ENCODE results near the gene ETV4. TPM values are rescaled to one million over a fixed set of nuclear protein-coding genes. Genes with fewer than 3 reads are reported as not detected.

ETV4 gene
- total and polyA plus RNA-seq, 2 of the 13 experiments (the other 11 are each of a cell fraction or from before 2014, with no cell fraction given) = 128 to 330 TPM

DNA sequence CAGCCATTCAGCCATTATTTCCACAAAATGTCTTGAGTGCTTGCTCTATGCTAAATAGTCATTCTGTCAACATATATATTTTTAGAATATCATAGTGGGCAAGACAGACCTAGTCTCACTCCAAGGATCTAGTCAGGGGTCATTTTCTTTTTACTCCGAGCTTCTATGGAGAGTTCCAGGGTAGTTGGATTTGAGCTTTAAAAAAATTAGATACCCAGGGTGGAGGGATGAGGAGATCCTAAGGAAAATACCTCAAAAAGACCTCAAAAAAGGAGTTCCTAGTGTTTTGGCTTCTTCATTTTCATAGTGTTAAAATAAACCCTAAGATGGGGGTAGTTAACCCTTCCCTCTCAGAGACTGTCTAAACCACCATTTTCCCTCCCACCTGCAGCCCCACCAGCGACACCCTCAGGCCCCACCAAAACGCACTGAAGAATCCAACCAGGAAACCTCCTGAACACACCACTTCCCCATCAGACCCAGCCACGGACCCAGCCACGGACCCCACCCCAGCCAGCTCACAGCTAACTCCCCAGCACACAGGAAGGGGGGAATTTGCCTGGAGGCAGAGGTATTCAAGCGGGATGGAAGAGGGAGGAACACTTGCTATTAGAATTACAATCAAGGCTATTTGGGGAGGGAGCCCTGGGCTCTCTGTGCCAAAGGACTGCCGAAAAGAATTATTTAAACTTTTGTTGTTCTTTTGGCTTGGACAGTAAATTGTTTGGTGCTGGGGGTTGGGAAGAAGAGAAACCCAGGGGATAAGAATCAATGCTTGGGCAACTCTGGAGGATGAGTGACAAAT, 2.2 kb downstream of the ETV4 start (continued):
- TF ChIP-seq, protein P1, sequence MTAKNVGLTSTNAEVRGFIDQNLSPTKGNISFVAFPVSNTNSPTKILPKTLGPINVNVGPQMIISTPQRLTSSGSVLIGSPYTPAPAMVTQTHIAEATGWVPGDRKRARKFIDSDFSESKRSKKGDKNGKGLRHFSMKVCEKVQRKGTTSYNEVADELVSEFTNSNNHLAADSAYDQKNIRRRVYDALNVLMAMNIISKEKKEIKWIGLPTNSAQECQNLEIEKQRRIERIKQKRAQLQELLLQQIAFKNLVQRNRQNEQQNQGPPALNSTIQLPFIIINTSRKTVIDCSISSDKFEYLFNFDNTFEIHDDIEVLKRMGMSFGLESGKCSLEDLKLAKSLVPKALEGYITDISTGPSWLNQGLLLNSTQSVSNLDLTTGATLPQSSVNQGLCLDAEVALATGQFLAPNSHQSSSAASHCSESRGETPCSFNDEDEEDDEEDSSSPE (CRISPR knock-in tag; IDR thresholded peaks at IDR 0.05) = no peak; the same call in 1 of the 2 replicates
- TF ChIP-seq AHR (CRISPR knock-in tag; IDR thresholded peaks at IDR 0.05) (no peak), EED (CRISPR knock-in tag; IDR thresholded peaks at IDR 0.05) (no peak), SP4 (CRISPR knock-in tag; IDR thresholded peaks at IDR 0.05) (no peak), PLRG1 (conservative IDR thresholded peaks at IDR 0.05) (no peak), ZNF607 (CRISPR knock-in tag; IDR thresholded peaks at IDR 0.05; ENCODE audit: borderline replicate concordance) (peak; percentile 39; the same call in 1 of the 2 replicates), DMAP1 (CRISPR knock-in tag; IDR thresholded peaks at IDR 0.05) (peak; percentile 58; the same call in 1 of the 2 replicates), RXRB (CRISPR knock-in tag; IDR thresholded peaks at IDR 0.05; ENCODE audit: borderline replicate concordance) (0 out of 2 replicates have a peak, but pooled peaks have one; percentile 14), ZNF451 (CRISPR knock-in tag; IDR thresholded peaks at IDR 0.05) (no peak), RBM22 (optimal IDR thresholded peaks at IDR 0.05; ENCODE audit: low read length) (peak; percentile 54), ZNF605 (CRISPR knock-in tag; IDR thresholded peaks at IDR 0.05) (peak; percentile 38), ZNF883 (CRISPR knock-in tag; IDR thresholded peaks at IDR 0.05; ENCODE audit: not compliant biosample characterization) (no peak), TCF7 (IDR thresholded peaks at IDR 0.05; ENCODE audit: low read depth) (no peak), MAZ (IDR thresholded peaks at IDR 0.05; ENCODE audit: borderline replicate concordance, low read depth, low read length) (0 out of 2 replicates have a peak, but pooled peaks have one; percentile 9), MAZ (CRISPR knock-in tag; IDR thresholded peaks at IDR 0.05; ENCODE audit: low read depth) (no peak), ZNF20 (CRISPR knock-in tag; IDR thresholded peaks at IDR 0.05) (no peak; the same call in 1 of the 2 replicates), TEAD3 (CRISPR knock-in tag; optimal IDR thresholded peaks at IDR 0.05; ENCODE audit: borderline replicate concordance) (no peak), ZNF652 (CRISPR knock-in tag; IDR thresholded peaks at IDR 0.05; ENCODE audit: borderline replicate concordance, low read depth) (peak; percentile 96), HOXA3 (CRISPR knock-in tag; IDR thresholded peaks at IDR 0.05) (peak; percentile 56), CHD4 (IDR thresholded peaks at IDR 0.05; ENCODE audit: borderline replicate concordance, low read length) (peak; percentile 87), IRX3 (CRISPR knock-in tag; IDR thresholded peaks at IDR 0.05; ENCODE audit: borderline replicate concordance, low read depth) (no peak), FOSL2 (CRISPR knock-in tag; IDR thresholded peaks at IDR 0.05) (no peak), ZNF547 (CRISPR knock-in tag; IDR thresholded peaks at IDR 0.05) (0 out of 2 replicates have a peak, but pooled peaks have one; percentile 51), ZNF558 (CRISPR knock-in tag; IDR thresholded peaks at IDR 0.05; ENCODE audit: borderline replicate concordance) (no peak)
- TF ChIP-seq, protein P2, sequence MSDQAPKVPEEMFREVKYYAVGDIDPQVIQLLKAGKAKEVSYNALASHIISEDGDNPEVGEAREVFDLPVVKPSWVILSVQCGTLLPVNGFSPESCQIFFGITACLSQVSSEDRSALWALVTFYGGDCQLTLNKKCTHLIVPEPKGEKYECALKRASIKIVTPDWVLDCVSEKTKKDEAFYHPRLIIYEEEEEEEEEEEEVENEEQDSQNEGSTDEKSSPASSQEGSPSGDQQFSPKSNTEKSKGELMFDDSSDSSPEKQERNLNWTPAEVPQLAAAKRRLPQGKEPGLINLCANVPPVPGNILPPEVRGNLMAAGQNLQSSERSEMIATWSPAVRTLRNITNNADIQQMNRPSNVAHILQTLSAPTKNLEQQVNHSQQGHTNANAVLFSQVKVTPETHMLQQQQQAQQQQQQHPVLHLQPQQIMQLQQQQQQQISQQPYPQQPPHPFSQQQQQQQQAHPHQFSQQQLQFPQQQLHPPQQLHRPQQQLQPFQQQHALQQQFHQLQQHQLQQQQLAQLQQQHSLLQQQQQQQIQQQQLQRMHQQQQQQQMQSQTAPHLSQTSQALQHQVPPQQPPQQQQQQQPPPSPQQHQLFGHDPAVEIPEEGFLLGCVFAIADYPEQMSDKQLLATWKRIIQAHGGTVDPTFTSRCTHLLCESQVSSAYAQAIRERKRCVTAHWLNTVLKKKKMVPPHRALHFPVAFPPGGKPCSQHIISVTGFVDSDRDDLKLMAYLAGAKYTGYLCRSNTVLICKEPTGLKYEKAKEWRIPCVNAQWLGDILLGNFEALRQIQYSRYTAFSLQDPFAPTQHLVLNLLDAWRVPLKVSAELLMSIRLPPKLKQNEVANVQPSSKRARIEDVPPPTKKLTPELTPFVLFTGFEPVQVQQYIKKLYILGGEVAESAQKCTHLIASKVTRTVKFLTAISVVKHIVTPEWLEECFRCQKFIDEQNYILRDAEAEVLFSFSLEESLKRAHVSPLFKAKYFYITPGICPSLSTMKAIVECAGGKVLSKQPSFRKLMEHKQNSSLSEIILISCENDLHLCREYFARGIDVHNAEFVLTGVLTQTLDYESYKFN (CRISPR knock-in tag; conservative IDR thresholded peaks at IDR 0.05) = no peak
- TF ChIP-seq, protein P3, sequence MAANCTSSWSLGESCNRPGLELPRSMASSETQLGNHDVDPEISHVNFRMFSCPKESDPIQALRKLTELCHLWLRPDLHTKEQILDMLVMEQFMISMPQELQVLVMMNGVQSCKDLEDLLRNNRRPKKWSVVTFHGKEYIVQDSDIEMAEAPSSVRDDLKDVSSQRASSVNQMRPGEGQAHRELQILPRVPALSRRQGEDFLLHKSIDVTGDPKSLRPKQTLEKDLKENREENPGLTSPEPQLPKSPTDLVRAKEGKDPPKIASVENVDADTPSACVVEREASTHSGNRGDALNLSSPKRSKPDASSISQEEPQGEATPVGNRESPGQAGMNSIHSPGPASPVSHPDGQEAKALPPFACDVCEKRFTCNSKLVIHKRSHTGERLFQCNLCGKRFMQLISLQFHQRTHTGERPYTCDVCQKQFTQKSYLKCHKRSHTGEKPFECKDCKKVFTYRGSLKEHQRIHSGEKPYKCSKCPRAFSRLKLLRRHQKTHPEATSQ (CRISPR knock-in tag; IDR thresholded peaks at IDR 0.05; ENCODE audit: borderline replicate concordance) = peak; percentile 54; the same call in 1 of the 2 replicates
